Left kidney (tissue), 2 donors: ENCODE results near the gene NCOA4. TPM values are rescaled to one million over a fixed set of nuclear protein-coding genes. Genes with fewer than 3 reads are reported as not detected.
"Not testable (repeated sequence)": the region's sequence is repeated elsewhere in the genome, so short reads cannot be mapped to it uniquely, and the experiment has no call there.

Source experiments
- DNase-seq: peaks from one replicate; pipeline ENCODE4 v3.0.0-alpha.2; 2013
- polyA plus RNA-seq: library from polyadenylated mRNA; unstranded; fragments of 120-200 nt; gene quantifications from one replicate; pipeline ENCODE4 v1.2.1, GENCODE V29; 2013; ENCODE audit not compliant: insufficient read length

The NCOA4 gene
- polyA plus RNA-seq, 1 donor: 223 TPM

- not testable (repeated sequence) for DNase-seq
Measured at GRCh38 chr10:45985590-45985989, 44.8 kb downstream of the NCOA4 start.

GRCh38 chr10:45984473-45984872, 46.0 kb downstream of the NCOA4 start:
- not testable (repeated sequence) for DNase-seq

- DNase-seq: peak; percentile 47
Measured at GRCh38 chr10:45983538-45984186, 46.8 kb downstream of the NCOA4 start.

GRCh38 chr10:45981367-45981766, 49.1 kb downstream of the NCOA4 start:
- DNase-seq: not testable (repeated sequence)

GRCh38 chr10:45978554-45978953, 51.9 kb downstream of the NCOA4 start:
- not testable (repeated sequence) for DNase-seq

GRCh38 chr10:45974041-45974440, 56.4 kb downstream of the NCOA4 start:
- DNase-seq: not testable (repeated sequence)

- peak; percentile 4 for DNase-seq
Measured at GRCh38 chr10:45972813-45973169, 57.6 kb downstream of the NCOA4 start.

GRCh38 chr10:45972106-45972812, 58.2 kb downstream of the NCOA4 start, which contains the start of gene TIMM23:
TSS of gene TIMM23 (plus strand) at chr10:45972489. CDS start at chr10:45972625, 136 bp downstream.
- peak; percentile 79 for DNase-seq

GRCh38 chr10:45971742-45972105, 58.7 kb downstream of the NCOA4 start:
- DNase-seq: not testable (repeated sequence)

- DNase-seq: not testable (repeated sequence)
Measured at GRCh38 chr10:45971019-45971418, 59.4 kb downstream of the NCOA4 start.

- not testable (repeated sequence) for DNase-seq
Measured at GRCh38 chr10:45962686-45963452, 67.6 kb downstream of the NCOA4 start.

- DNase-seq: not testable (repeated sequence)
Measured at GRCh38 chr10:45957928-45958327, 72.5 kb downstream of the NCOA4 start.

GRCh38 chr10:45956634-45957033, 73.8 kb downstream of the NCOA4 start:
- not testable (repeated sequence) for DNase-seq

Other genes with a start within 250 kb of the NCOA4 start
- 55.4 TPM for gene AGAP4, start 183.1 kb downstream of the NCOA4 start, polyA plus RNA-seq
- gene TIMM23, start 58.1 kb downstream of the NCOA4 start, polyA plus RNA-seq: 68.4 TPM
- not detected for gene MSMB, start 15.6 kb upstream of the NCOA4 start, polyA plus RNA-seq